HG03103 (cell line): ENCODE measurements around the gene UGT1A6.
"Not testable (repeated sequence)": the region's sequence is repeated elsewhere in the genome, so short reads cannot be mapped to it uniquely, and the experiment has no call there.

Source experiments
- ATAC-seq: cut with Tn5 transposase; IDR thresholded peaks from one replicate; pipeline ENCODE4 v1.9.1; 2021; ENCODE audit warnings: low read depth; ENCODE audit not compliant: unreplicated experiment

Gene UGT1A6

GRCh38 chr2:233713262-233713615 lies 20.5 kb downstream of the UGT1A6 start:
- no peak for ATAC-seq

- ATAC-seq, result no peak
Measured at GRCh38 chr2:233714121-233714520, 21.4 kb downstream of the UGT1A6 start.

- no peak for ATAC-seq
Measured at GRCh38 chr2:233718552-233718951, 25.9 kb downstream of the UGT1A6 start, which contains the start of gene UGT1A4. Gene UGT1A4 (plus strand): TSS chr2:233718736. CDS start chr2:233718821, 85 bp downstream.

GRCh38 chr2:233728723-233729301 lies 36.1 kb downstream of the UGT1A6 start, which contains the start of gene UGT1A3:
Gene UGT1A3 (plus strand): TSS chr2:233729042. CDS start chr2:233729127, 85 bp downstream.
- no peak for ATAC-seq

GRCh38 chr2:233736868-233737653 lies 44.4 kb downstream of the UGT1A6 start:
- ATAC-seq, result not testable (repeated sequence)

GRCh38 chr2:233740870-233741269 lies 48.2 kb downstream of the UGT1A6 start:
- ATAC-seq, result no peak

- ATAC-seq, result no peak
Measured at GRCh38 chr2:233743464-233744259, 51.0 kb downstream of the UGT1A6 start.

GRCh38 chr2:233745073-233745755 lies 52.5 kb downstream of the UGT1A6 start:
- ATAC-seq, result no peak

GRCh38 chr2:233745838-233746237 lies 53.1 kb downstream of the UGT1A6 start:
- ATAC-seq, result not testable (repeated sequence)

GRCh38 chr2:233746475-233747282 lies 54.0 kb downstream of the UGT1A6 start:
- no peak for ATAC-seq

- no peak for ATAC-seq
Measured at GRCh38 chr2:233747283-233747544, 54.5 kb downstream of the UGT1A6 start.

- ATAC-seq, result not testable (repeated sequence)
Measured at GRCh38 chr2:233750689-233751088, 58.0 kb downstream of the UGT1A6 start.

GRCh38 chr2:233751212-233752009 lies 58.7 kb downstream of the UGT1A6 start:
- not testable (repeated sequence) for ATAC-seq

GRCh38 chr2:233754872-233755611 lies 62.4 kb downstream of the UGT1A6 start:
- ATAC-seq, result no peak

GRCh38 chr2:233756429-233757081 lies 63.9 kb downstream of the UGT1A6 start:
- no peak for ATAC-seq

GRCh38 chr2:233758141-233758540 lies 65.5 kb downstream of the UGT1A6 start:
- ATAC-seq, result no peak

- no peak for ATAC-seq
Measured at GRCh38 chr2:233758849-233759248, 66.2 kb downstream of the UGT1A6 start.

GRCh38 chr2:233760043-233760442 lies 67.4 kb downstream of the UGT1A6 start, which contains the start of gene UGT1A1:
Gene UGT1A1 (plus strand): TSS chr2:233760270. CDS start chr2:233760288, 18 bp downstream.
- no peak for ATAC-seq
